ENCODE results near the gene NUB1.

- TF ChIP-seq, protein P1, sequence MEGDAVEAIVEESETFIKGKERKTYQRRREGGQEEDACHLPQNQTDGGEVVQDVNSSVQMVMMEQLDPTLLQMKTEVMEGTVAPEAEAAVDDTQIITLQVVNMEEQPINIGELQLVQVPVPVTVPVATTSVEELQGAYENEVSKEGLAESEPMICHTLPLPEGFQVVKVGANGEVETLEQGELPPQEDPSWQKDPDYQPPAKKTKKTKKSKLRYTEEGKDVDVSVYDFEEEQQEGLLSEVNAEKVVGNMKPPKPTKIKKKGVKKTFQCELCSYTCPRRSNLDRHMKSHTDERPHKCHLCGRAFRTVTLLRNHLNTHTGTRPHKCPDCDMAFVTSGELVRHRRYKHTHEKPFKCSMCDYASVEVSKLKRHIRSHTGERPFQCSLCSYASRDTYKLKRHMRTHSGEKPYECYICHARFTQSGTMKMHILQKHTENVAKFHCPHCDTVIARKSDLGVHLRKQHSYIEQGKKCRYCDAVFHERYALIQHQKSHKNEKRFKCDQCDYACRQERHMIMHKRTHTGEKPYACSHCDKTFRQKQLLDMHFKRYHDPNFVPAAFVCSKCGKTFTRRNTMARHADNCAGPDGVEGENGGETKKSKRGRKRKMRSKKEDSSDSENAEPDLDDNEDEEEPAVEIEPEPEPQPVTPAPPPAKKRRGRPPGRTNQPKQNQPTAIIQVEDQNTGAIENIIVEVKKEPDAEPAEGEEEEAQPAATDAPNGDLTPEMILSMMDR (IDR thresholded peaks at IDR 0.05) = no peak
- TF ChIP-seq POLR2AphosphoS5 (IDR thresholded peaks at IDR 0.05) = no peak
These were observed 4.2 kb downstream of the NUB1 start for GRCh38 chr7:151345576-151346469.
